ENCODE measurements around the gene HEG1.

The HEG1 gene

DNA sequence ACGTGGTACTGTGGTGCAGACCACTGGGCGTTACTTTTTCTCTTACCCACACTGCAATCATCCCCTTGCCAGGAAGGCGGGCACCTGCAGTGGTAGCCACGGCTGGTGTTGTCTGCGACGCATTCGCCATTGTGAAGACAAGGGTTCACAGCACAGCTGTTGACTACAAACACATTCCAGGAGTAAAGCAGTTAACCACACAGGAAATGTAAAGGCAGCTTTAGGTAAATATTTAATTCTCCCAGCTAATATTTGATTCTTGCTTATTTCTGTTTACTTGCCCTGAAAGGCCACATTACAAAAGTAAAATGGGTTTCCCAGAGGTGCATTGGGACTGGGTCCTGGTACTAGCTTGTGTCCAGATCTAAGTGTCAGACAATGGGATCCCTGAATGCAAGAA lies 45.4 kb downstream of the HEG1 start:
- no peak for DNase-seq

GRCh38 chr3:125008766-125009165 lies 47.0 kb downstream of the HEG1 start:
- no peak for DNase-seq

DNA sequence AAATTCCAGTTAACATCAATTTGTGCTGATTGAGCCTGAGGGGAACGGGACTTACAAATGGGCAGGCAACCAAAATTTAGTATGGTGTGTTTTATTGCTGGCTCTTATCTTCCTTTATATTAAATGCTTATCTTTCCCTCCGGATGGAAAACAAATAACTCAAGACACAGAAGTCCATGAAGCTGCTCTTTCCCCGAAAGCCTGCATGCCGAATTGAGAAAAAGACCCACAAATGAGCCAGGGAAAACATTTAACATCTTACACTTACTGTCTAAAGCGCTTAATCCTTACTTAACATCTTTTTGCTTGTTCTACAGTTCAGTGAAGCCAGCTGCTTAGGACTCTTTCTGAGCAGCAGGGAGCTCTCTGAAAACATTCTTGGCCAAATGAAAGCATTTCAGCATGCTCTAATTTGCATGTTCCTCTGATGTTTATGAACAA lies 49.5 kb downstream of the HEG1 start:
- no peak for DNase-seq

- DNase-seq = no peak
These were observed 50.1 kb downstream of the HEG1 start for GRCh38 chr3:125005676-125006075.

GRCh38 chr3:125005222-125005621 lies 50.6 kb downstream of the HEG1 start:
- no peak for DNase-seq

DNA sequence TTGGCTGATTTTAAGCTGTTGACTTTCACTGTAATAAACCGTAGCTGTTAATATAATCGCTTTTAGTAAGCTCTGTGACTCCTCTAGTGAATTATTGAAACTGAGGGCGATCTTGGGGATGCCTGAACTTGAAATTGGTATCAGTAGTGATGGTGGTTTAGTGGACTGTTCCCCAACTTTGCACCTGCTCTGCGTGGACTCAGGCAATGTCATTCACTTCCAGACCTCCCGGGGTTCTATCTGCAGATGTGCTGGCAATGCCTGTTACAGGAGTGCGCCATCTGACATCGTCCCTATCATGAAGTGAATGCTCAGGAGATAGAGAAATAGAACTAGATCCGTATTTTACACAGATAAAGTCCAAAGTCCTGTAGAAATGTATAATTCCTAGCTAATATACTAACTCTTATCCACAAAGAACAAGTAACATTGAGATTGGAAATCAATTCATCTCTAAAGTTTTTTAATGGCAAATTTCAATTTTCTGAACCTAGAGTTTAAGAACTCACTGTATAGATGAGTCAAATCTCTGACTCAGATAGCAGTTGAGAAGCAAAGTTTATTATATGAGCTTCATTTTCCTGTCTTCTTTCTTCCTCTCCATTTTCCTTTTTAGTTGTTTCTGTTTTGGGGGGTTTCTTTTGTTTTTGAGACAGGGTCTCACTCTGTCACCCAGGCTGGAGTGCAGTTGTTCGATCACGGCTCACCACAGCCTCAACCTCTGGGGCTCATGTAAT lies 51.8 kb downstream of the HEG1 start:
- DNase-seq = no peak

DNA sequence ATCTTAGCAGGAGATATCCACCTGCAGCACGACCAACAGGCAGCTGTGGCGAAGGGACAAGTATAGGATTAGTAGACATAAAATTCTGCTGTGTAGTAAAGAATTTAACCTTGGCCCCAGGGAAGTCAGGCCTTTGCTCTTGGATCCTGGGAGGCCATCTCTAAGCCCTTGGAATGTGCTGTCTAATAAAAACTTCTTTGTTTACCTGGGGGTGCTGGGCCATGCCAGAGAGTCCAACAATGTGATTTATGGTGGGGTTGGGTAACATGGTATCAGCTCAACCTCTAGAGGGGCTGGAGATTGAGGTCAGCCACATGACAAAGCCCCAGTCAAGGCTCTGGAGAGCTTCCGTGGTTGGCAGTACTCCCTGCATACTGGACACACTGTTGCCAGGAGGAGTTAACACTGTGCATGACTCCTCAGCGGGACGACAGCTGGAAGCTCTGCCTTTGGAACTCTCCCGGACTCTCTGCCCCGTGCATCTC lies 52.4 kb downstream of the HEG1 start:
- no peak for DNase-seq

DNA sequence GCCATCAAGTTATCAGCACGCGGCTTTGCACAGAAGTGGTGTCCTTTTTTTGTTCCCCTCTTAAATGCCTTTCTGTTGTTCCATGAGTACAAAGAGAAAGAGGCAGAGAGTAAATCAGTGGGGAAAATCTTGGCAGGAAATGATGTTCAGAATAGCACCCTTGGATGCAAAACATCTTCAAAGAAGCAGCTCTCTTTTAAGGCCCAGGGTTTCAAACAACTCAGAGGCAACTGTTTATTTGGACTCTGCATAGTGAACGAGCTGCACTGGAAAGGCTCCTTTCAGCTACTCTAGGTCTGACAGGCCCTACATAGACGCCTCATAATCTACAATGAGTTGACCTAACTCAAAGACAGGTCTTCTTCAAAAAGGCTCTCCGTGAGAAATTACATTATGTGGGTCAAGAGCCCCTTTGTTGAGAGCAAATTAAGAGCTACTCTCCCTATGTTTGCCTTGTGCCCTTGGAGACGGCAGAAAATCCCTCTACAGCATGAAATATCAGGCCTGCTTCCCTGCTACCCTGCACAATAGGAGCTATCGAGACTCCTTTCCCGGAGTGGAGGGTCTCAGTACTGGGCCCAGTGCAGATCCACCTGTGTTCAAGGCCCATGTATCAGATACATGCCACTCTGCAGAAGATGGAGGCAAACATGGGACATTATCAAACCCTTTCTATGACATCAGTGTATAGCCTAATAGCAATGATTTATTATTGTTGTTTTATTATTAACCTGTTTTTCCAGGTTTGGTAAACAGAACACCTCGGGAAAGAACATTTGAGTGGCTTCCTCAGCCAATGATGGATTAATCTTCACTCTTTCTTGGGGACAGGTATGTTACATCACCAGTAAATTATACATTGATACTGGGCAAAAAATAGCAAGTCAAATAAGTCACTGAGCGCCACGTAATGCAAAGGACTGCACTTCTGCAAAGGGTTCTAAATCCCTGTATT lies 53.1 kb downstream of the HEG1 start:
- DNase-seq = no peak

- no peak for DNase-seq
These were observed 54.0 kb downstream of the HEG1 start for GRCh38 chr3:125001557-125002413.

DNA sequence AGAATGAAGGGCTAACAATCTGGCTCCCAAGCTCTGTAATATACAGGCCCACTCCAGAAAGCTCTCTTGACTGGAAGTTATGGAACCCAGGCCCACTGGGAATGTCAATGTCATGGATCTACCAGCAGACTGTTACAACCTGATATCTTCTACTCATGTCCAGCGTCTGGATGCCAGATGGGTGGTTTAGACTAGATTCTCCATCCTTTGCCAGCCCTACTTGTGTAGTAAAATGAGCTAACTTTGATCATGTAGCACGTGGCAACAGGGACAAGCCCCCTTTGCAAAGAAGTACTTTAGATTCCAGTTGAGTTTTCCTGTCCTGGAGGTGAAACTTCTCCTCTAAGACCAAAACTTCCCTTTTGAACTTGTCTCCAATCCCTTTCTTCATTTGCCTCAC lies 55.1 kb downstream of the HEG1 start:
- DNase-seq = peak; percentile 51

DNA sequence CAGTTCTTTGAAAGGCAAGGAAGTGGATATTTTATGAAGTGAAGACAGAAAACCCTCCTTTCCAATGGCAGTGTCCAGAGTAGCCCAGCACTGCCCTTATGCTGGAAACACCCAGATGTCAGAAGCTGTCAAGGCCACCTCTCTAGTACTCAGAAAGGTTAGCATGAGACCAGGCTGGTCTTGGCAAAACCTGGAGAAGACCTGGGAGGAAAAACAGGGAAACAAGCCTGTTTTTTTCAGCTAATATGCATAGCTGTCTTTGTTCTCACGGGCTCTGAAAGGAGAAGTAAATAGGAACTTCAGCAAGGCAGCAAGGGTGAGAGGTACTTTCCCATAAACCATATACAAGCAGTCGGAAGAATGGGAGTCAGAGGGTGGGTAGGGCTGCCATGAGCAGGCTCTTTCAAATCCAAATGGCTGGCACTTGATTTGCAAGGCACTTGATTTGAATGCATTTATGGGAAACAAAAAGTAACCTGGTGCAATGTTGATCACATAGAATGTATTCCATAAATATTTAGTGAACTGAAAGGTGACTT lies 55.8 kb downstream of the HEG1 start:
- DNase-seq = no peak

DNA sequence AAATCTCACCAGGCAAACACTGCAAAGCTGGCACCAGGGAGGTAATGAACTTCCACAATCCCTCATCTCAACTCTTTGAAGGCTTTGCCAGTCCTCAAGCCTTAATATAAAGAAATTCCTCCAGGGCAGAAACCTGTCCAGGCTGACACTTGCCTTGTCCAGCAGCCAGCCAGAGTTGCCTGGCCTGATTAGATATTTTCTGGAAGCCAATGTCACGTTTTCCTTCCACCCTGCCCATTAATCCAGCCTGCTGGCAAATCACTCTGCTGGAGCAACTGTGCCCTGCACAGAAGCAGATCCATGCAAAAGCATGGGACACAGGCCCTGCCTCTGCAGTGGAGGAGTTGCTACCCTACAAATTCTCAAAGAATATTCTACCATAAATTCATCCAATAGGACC lies 56.5 kb downstream of the HEG1 start:
- DNase-seq = no peak

DNA sequence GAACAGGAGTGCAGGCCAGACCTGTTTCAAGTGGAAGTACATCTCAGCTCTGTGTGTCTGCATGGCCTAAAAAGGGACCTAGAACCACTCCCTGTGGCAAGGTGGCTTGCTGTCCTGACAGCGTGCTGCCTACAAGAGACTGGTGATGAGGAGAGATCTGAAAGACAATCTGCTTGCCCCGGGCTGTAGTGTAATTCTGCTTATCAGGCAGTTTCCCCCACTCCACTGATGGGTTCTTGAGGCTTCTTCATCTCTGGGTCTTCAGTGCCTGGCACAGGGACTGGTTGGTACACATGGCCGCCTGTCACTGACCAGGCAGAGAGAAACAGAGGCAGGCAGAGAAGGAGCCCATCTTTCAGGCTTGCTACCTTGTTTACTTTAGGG lies 57.6 kb downstream of the HEG1 start:
- DNase-seq = no peak

GRCh38 chr3:124997303-124998246 lies 58.2 kb downstream of the HEG1 start:
- DNase-seq = peak; percentile 28

DNA sequence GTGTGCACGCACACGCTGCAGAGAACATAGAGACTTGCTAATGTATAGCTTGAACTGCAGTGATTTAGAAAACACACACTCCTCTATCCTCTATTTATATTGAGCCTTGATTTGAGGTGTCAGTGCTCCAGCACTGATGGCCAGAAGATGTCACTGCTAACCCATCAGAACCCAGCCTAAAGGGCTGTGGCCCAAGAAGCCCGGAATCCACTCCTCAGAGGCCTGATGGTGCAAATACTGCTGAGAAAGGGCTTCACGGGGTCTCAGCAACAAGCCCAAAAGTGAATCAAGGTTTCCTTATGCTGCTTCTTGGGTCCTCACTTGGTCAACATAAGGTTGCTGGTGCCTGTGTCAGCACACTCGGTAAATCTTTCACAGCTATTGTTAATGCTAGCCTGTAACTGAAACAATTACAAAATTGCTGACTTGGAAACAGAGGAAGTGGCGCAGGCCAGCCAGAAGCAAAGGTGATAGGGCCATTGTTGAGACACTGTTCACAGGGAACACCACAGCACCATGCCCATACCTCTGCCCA lies 60.3 kb downstream of the HEG1 start:
- DNase-seq = no peak

DNA sequence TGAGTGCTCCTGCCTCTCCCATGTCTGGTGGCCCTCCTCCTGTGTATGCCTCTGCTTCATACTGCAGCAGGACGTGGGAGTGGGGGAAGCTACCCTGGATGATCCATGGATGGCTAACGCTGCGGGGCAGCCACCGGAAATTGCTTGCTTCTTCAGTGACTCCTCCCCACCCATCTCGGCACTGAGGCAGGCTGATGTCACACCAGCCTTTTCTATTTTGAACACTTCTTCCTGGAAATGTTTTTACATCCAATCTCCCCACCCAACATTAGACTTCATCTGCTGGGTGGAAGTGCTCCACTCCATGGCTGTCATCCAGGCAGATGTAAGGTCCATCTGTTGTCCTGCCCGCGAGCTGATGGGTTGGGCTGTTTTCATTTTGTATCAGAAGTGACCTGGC lies 62.3 kb downstream of the HEG1 start:
- peak; percentile 35 for DNase-seq

DNA sequence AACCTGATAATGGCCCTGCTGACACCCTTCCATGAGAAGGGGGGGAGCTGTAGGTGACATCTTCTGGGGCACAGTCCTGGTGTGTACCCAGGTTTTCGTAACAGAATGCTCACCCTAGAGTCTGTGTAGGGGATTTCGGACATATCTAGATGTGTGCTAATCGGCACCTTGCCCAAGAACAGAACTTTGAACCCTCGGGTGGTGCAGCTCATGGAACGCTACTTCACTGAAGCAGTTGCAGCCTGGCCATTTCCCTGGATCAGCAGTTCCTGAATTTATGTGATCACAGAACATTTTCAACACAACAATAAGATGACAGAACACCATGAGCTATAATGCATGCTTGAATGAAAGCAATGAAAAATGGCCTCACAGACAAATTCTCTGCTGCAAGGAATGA lies 63.8 kb downstream of the HEG1 start:
- DNase-seq = no peak

- DNase-seq = no peak
These were observed 69.3 kb downstream of the HEG1 start for GRCh38 chr3:124986192-124987143.

GRCh38 chr3:124985349-124985748 lies 70.4 kb downstream of the HEG1 start:
- DNase-seq = no peak

DNA sequence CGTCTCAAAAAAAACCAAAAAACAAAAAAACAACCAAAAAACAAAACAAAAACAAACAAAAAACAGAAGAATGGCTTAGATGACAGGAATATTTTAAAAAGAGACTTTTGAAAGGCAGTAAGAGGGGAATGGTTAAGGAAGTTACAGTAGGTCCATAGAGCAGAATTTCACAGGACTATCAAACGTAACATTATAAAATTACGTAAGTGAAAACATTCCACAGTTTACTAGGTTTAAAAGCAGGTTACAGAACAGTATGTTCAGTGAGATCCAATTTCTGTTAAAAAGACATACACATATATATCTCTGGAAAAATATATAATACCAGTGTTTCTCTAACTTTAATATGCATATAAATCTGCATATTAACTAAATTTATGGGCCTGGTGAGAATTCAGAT lies 71.0 kb downstream of the HEG1 start:
- no peak for DNase-seq
